CD4-positive, alpha-beta T cell treated with Interleukin-6 for 4 hours (primary cell): ENCODE data around the gene TIMP1.

Source experiments
- DNase-seq: peaks from one replicate; pipeline ENCODE4 v3.0.0-alpha.2; 2020; ENCODE audit warnings: mixed read lengths

TIMP1 gene

DNA sequence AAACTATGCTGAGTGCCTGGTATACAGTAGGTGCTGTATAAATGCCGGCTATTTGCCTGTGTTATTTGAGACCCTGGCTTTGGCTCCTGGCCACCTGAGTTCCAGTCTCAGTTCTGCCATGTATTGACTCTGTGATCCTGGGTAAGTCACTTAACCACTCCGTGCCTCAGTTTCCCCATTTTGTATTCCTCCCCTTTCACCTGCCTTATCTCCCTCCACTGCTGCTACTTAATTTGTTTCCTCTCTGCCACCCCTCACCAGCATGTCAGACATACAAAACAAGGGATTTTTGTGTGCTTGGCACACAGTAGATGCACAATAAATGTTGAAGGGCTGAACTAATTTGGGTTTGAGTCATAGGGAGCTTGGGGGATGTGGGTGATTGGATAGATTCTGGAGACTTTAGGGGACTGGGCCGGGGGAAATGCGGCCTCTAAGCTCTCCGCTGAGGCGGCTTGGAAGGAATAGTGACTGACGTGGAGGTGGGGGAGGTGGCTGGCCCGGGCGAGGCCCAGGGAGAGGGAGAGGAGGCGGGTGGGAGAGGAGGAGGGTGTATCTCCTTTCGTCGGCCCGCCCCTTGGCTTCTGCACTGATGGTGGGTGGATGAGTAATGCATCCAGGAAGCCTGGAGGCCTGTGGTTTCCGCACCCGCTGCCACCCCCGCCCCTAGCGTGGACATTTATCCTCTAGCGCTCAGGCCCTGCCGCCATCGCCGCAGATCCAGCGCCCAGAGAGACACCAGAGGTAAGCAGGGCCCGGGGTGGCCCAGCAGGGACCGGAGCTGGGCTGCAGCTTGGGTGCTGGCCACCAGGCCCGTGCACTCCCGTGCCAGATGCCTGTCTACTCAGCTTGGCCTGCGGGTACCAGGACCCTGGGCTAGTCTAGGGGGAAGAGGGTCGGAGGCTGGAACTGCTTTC is at the start of gene TIMP1:
TIMP1 (plus strand) TSS at position 706 of the 917 bp plus-strand sequence. CDS start 980 bp downstream, outside the sequence.
- peak; percentile 90 for DNase-seq

DNA sequence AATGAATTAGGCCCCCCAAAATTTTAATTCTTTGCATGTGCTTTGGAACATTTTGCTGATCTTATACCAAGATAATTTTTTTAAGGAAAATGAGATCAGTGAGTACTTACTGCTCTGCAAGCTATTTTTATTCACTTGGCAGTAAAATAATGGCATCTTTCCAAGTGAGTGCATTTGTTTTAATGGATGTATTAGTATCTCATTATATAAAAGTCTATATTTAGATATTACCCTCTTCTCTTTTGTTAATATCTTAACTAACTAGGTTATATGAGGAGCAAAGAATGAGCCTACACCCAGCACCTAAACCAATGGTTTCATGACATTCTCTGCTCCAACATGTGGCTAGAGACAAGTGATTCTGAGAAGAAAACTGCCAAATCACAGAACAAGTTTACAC is 42.4 kb upstream of the TIMP1 start:
- no peak for DNase-seq

DNA sequence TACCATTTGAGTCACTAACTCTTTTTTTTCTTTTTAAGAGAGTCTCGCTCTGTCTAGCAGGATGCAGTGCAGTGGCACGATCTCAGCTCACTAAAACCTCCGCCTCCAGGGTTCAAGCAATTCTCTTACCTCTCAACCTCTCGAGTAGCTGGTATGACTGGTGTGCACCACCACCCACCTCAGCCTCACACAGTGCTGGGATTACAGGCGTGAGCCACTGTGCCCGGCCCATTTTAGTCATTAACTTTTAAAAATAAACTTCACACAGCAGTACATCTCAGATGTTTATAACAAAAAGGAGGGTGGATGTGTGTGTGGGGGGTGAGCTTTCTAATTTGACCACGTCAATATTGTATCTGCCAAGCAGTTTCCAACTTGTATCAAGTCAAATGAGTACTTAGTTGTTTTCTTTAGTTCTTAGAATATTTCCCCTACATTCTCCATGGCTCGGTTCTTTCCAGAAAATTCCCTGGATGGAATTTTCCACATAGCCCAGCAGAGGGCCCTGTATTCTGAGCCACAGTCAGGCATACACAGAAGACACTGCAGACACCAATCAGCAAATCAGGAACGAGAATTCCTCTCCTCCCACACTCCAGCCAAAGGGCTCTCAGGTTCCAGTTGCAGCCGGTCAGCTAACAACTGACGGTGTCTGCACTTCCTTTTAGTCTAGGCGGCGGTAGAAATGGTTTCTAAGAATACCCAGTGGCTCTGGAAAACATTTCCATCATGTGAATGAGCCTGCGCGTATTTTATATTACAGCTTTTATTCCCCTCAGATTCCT is 41.3 kb upstream of the TIMP1 start:
- DNase-seq, result no peak

DNA sequence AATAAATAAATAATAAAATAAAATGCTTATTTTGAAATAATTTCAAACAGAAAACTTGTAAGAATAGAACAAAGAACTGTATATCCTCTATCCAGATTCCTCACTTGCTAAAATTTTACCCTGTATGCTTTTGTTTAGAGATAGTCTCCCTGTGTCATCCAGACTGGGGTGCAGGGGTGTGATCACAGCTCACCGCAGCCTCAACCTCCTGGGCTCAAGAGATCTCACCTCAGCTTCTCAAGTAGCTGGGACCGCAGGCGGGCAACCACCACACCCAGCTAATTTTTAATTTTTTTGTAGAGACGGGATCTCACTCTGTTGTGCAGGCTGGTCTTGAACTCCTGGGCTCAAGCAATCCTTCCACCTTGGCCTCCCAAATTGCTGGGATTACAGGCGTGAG is 38.7 kb upstream of the TIMP1 start:
- DNase-seq, result no peak

DNA sequence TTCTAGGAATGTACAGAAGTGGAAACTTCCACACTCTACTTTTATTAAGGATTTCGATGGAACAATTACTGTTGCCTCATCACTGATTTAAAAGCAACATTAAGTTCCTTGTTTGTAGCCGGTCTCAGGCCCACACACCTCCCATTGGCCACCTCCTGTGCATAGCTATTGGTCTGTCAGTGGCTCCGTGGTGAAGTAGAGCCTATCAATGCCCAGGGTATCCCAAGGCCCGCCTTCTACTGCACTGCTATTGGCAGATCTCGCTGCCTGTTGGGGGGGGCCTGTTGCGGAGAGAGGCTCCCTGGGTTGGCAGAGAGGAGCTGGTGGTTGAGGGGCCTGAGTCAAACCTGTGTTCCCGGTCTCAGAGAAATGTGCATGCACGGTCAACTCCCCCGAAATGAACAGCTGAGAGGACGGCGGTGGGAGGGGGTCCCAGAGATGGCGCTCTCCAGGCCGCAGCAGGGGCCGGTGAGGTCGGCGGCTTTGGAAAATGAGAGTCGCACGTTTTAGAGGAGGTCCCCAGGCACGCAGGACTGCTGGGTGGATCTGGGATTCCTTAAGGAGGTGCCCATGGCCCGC is 26.1 kb upstream of the TIMP1 start:
- peak; percentile 86 for DNase-seq

DNA sequence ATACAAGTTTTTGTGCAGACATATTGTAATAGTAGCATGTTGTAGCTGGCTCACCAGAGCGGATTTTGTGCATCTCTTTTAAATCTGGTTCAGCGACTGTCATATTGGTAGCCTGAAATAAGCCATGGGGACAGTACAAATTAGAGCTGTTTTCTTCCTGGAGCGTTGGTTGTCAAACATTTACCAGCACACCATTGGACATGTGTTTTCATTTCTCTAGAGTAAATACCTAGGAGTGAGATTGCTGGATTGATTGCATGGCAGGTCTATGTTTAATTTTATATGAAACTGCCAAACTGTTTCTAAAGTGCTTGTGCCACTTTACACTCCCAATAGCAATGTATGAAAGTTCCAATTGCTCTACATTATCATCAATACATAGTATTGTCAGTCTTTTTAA is 23.8 kb upstream of the TIMP1 start:
- DNase-seq, result no peak

DNA sequence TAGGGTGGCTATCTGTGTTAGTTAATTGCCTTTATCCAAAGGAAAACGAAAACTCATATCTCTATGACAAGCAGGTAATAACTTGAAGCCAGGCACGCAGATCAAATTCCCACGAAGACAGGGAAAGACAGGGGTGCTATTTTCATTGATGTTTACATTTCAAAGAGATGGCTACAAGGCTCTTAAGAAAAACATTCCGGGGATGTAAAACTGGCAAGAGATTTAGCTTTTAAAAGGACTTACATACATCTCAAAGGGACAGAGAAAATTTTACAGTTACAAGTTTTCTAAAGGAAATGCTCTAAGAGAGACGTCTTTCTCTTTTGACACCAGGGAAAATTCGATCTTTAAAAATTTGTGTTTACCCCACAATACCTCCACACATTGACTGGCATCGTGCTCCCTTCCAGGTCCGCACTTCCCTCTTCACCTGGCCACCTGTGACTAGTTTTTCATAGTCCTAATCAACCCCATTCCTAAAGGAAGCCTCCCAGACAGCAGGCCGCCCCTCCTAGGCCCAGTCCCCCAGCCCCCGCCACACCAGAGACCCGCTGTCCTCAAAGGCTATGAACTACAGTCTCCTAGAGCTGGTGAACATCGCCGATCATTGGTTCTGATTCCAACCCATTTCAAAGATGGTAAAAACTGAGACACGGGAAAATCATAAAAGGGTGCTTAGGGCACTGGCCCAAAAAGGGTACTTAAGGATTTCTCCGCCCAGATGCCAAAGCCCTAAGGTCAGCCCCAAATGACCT is 21.9 kb upstream of the TIMP1 start:
- DNase-seq, result no peak

DNA sequence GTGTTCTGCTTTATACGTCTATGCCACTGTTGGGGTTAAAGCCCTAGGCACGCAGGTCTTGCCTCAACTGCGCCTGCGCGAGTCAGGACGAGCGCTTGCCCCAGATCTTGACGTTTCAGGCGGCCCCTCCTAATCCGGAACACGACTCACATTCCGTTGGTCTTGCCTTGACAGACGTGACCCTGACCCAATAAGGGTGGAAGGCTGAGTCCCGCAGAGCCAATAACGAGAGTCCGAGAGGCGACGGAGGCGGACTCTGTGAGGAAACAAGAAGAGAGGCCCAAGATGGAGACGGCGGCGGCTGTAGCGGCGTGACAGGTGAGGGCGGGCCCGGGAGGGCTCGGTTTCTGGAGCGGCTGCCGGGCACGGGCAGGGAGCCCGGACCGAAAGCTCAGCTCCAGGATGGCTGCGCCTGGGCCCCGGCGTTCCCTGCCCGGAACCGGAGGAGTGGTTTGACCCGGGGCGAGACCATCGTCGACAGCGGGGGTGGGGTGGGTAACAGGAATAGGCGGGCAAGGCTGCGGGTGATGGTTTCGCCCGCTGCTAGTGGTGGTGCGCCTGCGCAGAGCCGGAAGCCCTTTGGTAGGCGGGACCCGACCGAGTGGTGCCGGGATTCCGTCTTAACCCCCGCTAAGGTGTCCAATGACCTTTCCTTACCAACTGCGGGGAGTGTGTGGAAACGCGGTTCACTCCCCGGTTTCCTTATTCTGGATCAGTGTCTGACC is 21.1 kb upstream of the TIMP1 start, which contains the start of gene ARAF:
ARAF (plus strand) TSS at position 272 of the 725 bp plus-strand sequence. CDS start 1,763 bp downstream, outside the sequence.
- peak; percentile 95 for DNase-seq

DNA sequence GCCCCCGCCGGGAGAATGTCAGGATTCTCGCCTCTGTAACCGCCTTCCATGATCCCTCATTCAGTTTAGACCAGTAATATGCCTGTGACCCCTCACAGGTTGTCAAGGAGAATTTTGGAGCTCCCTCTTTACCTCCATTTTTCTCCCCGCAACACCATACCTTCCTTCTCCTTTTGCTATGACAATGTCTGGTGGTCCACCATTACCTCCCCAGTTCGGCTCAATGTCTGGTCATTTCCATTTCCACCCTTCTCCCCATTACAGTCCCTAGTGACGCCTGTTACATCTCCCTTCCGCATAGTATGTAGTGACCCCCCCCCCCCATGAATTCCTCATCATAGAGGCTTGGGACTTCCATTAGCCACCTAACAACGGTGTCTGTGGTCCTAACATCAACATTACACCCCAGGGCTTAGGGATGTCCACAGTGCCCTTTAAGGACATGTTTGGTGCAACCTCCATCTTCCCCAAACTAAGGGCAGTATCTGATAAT is 20.5 kb upstream of the TIMP1 start:
- no peak for DNase-seq

DNA sequence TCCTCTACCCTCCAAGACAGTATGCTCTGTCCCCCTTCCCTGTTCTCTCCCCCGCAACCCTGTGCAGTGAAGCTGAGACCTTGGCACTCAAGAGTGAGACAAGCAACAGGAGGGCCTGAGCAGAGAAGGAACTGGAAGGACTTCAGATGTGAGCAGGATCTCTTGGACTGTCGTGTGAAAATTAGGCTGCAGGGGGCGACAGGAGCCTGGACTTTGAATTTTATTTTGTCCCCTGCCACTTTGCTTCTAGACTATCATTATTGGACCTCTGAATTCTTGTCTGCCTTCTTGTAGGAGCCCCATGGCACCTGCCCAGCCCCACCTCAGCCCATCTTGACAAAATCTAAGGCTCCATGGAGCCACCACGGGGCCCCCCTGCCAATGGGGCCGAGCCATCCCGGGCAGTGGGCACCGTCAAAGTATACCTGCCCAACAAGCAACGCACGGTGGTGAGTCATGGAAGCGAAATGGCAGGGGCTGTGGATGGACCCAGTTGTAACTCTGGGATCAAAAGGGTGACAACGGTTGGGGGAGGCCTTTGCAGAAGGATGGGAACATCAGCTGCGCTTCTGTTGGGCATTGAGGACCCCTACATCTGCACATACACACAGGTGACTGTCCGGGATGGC is 19.5 kb upstream of the TIMP1 start:
- peak; percentile 30 for DNase-seq

DNA sequence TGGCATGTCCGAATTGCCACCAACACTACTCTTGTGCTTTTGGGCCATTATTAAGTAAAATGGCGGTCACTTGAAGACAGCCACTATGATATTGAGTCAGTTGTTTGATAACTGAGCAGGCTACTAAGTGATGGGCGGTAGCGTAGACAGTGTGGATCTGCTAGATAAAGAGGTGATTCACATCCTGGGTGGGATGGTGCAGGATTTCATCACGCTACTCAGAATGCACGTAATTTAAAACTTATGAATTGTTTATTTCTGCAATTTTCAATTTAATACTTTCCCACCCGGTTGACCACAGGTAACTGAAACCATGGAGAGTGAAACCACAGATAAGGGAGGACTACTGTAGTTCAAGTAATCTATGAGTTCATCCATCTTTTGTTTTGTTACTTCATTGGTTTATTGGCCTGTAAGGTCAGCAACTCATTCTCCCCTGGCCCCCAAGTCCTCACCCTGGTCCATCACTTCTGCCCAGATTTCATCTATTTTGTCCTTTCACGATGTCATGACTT is 18.4 kb upstream of the TIMP1 start:
- no peak for DNase-seq

DNA sequence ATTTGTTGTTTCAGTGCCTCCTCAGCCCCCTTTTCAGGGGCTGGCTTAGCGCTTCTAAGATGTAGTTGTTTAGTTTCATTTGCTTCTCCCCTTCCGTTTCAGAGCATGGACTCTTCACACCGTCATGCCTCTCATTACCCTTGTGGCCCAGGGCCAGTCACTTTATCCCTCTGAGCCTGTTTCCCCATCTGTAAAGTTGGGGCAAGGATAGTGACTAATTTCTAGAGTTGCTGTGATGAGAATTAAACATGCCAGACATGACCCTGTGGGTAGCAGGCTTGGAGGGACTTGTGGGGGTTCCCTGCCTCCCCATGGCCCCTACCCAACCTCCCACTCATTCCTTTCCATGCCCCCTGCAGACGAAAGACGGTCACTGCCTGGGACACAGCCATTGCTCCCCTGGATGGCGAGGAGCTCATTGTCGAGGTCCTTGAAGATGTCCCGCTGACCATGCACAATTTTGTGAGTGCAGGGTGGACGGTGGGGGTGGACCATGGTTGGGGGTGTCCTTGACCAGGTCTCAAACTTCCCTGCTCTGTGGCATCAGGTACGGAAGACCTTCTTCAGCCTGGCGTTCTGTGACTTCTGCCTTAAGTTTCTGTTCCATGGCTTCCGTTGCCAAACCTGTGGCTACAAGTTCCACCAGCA is 17.7 kb upstream of the TIMP1 start:
- DNase-seq, result no peak

DNA sequence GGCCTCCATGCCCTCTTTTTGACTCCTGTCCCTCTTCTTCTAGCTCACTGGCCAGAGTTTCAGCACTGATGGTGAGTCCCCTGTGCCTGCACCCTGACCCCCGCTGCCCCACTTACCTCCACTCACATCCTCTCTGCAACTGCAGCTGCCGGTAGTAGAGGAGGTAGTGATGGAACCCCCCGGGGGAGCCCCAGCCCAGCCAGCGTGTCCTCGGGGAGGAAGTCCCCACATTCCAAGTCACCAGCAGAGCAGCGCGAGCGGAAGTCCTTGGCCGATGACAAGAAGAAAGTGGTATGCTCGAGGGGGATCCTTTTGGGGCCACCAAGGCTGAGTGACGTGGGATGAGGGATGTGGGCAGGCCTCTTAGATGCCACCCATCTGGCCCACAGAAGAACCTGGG is 15.4 kb upstream of the TIMP1 start:
- no peak for DNase-seq

DNA sequence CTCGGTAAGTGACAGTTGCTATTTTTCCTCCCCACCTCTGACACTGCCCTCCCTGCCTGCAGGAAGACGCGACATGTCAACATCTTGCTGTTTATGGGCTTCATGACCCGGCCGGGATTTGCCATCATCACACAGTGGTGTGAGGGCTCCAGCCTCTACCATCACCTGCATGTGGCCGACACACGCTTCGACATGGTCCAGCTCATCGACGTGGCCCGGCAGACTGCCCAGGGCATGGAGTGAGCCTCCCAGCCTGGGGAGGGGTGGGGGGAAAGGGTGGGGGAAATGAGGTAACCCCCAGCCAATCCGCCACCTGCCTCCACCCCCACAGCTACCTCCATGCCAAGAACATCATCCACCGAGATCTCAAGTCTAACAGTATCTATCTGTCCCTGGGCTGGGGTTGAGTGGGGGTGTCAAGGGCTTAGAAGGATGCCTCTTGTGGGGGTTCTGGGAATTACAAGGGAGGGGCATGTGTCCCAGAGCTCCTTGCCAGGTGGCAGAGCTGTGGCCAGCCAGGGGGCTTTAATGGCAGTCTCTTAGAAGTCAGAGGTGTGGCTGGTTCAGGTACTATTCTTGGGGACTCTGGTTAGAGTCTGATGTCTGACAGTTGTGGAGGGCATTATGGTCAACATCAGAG is 13.5 kb upstream of the TIMP1 start:
- DNase-seq, result peak; percentile 43

DNA sequence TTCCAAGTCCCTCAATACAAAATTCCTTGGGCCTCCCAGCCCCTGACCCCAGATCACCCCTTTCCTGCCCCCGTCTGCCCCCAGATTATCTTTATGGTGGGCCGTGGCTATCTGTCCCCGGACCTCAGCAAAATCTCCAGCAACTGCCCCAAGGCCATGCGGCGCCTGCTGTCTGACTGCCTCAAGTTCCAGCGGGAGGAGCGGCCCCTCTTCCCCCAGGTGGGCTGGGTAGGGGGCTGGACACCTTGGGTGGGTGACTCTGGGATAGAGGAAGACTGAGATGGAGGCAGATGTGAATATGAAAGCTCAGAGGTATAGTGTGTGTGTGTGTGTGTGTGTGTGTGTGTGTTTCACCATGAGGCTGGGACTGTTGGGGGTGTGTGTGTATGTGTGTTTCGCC is 11.4 kb upstream of the TIMP1 start:
- no peak for DNase-seq

DNA sequence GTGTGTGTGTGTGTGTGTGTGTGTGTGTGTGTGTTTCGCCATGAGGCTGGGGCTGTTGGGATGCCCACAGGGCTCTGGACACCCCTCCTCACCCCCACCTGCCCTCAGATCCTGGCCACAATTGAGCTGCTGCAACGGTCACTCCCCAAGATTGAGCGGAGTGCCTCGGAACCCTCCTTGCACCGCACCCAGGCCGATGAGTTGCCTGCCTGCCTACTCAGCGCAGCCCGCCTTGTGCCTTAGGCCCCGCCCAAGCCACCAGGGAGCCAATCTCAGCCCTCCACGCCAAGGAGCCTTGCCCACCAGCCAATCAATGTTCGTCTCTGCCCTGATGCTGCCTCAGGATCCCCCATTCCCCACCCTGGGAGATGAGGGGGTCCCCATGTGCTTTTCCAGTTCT is 11.0 kb upstream of the TIMP1 start:
- no peak for DNase-seq

DNA sequence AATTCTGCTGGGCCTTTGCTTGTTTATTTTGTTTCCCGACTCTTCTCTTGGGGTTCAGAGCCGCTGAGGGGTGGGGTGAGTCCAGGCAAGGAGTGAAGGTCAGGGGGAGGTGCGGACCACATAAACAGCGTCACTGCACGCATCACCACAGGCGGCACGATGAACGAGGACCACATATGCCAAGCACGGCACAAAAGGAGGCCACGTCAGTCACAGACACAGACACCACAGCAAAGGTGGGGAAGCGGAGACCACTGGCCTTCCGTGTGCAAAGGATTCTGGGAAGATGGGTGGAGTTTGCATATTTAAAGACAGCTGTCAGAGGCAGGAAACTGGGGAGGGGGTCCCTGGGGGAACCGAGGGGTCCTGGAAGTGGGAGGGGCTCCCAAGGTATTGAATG is 10.3 kb upstream of the TIMP1 start:
- no peak for DNase-seq

DNA sequence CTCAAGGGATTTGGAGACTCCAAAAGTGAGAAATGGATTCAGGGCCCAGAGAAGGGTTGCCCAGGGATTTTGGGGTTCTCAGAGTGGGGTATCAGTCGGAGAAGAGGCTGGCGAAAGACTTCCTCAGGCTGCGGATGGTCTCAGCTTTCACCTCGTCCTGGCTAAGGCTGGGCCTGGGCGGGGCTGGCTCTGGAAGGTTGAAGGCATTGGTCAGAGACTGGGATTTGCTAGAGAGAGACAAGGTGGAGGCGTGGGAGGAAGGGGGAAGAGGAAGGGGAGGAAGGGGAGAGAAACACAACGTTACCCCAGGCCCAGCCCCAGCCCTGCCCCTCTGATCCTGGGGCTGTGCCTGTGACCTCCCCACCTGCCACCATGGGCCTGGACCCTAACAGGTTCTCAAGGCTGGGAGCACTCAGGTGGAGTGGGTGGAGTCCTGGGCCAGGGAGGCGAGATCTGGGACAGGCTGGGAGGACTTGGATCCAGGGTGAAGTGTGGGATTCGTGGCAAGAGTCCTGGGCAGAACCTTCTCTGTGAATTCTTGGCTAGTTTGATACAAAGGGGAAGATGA is 9.4 kb upstream of the TIMP1 start:
- DNase-seq, result no peak

DNA sequence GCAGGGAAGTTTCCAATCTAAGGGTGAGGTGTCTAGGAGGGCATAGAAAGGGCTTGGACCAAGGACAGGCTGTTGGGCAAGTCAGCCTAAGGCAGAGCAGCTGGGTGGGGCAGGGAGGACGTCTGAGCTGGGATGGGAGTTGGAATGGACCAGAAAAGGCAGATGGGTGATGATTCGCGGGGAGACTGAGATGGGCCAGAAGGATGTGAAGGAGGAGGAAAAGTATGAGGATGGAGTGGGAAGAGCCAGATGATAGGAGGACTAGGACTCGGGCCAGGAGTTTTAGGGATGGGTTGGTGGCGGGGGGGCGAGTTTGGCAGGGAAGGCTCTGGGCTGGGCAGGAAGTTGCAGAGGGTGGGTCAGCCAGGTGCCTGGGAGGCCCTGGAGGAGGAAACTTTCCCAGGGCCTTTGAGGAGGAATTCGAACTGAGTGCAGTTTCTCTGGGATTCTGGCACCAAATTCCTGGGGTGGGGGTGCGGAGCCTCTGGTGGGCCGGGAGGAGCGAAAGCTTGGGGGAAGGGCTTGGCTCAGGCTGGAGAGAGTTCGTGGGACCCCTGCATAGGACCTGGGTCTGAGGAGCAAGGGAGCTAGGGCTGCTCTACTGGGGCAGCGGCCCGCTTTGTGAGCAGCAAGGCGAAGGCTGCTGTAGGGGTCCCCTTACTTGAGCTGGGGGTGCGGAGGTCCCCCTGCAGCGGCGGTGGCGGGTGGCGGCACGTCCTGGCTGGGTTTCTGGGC is 8.7 kb upstream of the TIMP1 start:
- no peak for DNase-seq
